Nephron (organoid): ENCODE data around the gene PPP4R1.

ENCODE experiments used
- H3K27ac Mint-ChIP-seq, 3 experiments: 2 replicates each; pipeline ENCODE4 v1.8.0; 2020; ENCODE audit warnings: mixed read lengths in 3 of 3, mild to moderate bottlenecking in 2 of 3, moderate library complexity in 1 of 3
- H3K27me3 Mint-ChIP-seq: 2 replicates; pipeline ENCODE4 v1.8.0; 2021; ENCODE audit warnings: low read depth, mild to moderate bottlenecking, moderate library complexity, mixed read lengths
- H3K36me3 Mint-ChIP-seq: 2 replicates; pipeline ENCODE4 v1.8.0; 2020; ENCODE audit warnings: low read depth, mixed read lengths
- H3K4me1 Mint-ChIP-seq: 2 replicates; pipeline ENCODE4 v1.8.0; 2020; ENCODE audit warnings: mixed read lengths
- H3K4me3 Mint-ChIP-seq, 3 experiments: 2 replicates each; pipeline ENCODE4 v1.8.0; 2020; ENCODE audit warnings: mild to moderate bottlenecking in 3 of 3, mixed read lengths in 3 of 3, moderate library complexity in 2 of 3
- H3K9me3 Mint-ChIP-seq: 2 replicates; pipeline ENCODE4 v1.8.0; 2020; ENCODE audit warnings: mixed read lengths
- CTCF ChIP-seq, 3 experiments: fragments of 200-600 bp; sonication (generic); IDR thresholded peaks; one replicate each; pipeline ENCODE4 v1.5.0; 2021; ENCODE audit warnings: antibody characterized with exemption in 3 of 3; ENCODE audit not compliant: unreplicated experiment in 3 of 3

Gene PPP4R1

GRCh38 chr18:9534844-9535243, 79.5 kb downstream of the PPP4R1 start:
- no peaks in the 10 kb centered on the region for H3K9me3 Mint-ChIP-seq
- H3K36me3 Mint-ChIP-seq = peaks cover 44% of the 10 kb centered on the region
- H3K4me1 Mint-ChIP-seq = peaks cover 6% of the 10 kb centered on the region
- H3K27ac Mint-ChIP-seq = peak overlapping the region in 1 of 3 experiments; percentile 90
- H3K27me3 Mint-ChIP-seq = no peaks in the 10 kb centered on the region
- no peak for TF ChIP-seq CTCF (IDR thresholded peaks at IDR 0.05; ENCODE audit: unreplicated experiment in 3 of 3)
- H3K4me3 Mint-ChIP-seq = no peak overlapping the region

- H3K27me3 Mint-ChIP-seq = no peaks in the 10 kb centered on the region
- H3K36me3 Mint-ChIP-seq = peaks cover 69% of the 10 kb centered on the region
- H3K9me3 Mint-ChIP-seq = peaks cover 7% of the 10 kb centered on the region
- no peak for TF ChIP-seq CTCF (IDR thresholded peaks at IDR 0.05; ENCODE audit: unreplicated experiment in 3 of 3)
- no peak overlapping the region for H3K4me3 Mint-ChIP-seq
- no peak overlapping the region for H3K27ac Mint-ChIP-seq
- peaks cover 6% of the 10 kb centered on the region for H3K4me1 Mint-ChIP-seq
These were observed 82.5 kb downstream of the PPP4R1 start for GRCh38 chr18:9531791-9532410.

- Mint-ChIP-seq H3K9me3 (peaks cover 7% of the 10 kb centered on the region), H3K27ac (no peak overlapping the region), H3K4me1 (peaks cover 4% of the 10 kb centered on the region), H3K4me3 (no peak overlapping the region), H3K27me3 (no peaks in the 10 kb centered on the region), H3K36me3 (peaks cover 68% of the 10 kb centered on the region)
- TF ChIP-seq CTCF (IDR thresholded peaks at IDR 0.05; ENCODE audit: unreplicated experiment in 3 of 3) = no peak
These were observed 83.9 kb downstream of the PPP4R1 start for GRCh38 chr18:9530226-9531009.

- Mint-ChIP-seq H3K27ac (no peak overlapping the region), H3K27me3 (no peaks in the 10 kb centered on the region), H3K4me1 (no peaks in the 10 kb centered on the region), H3K36me3 (peaks cover 79% of the 10 kb centered on the region), H3K4me3 (no peak overlapping the region), H3K9me3 (peaks cover 7% of the 10 kb centered on the region)
- TF ChIP-seq CTCF (IDR thresholded peaks at IDR 0.05; ENCODE audit: unreplicated experiment in 3 of 3) = no peak
These were observed 87.9 kb downstream of the PPP4R1 start for GRCh38 chr18:9526458-9526857.

GRCh38 chr18:9522952-9523351, 91.4 kb downstream of the PPP4R1 start:
- H3K9me3 Mint-ChIP-seq = peaks cover 7% of the 10 kb centered on the region
- no peaks in the 10 kb centered on the region for H3K27me3 Mint-ChIP-seq
- TF ChIP-seq CTCF (IDR thresholded peaks at IDR 0.05; ENCODE audit: unreplicated experiment in 3 of 3) = no peak
- no peaks in the 10 kb centered on the region for H3K4me1 Mint-ChIP-seq
- peaks cover 54% of the 10 kb centered on the region for H3K36me3 Mint-ChIP-seq
- no peak overlapping the region for H3K4me3 Mint-ChIP-seq
- H3K27ac Mint-ChIP-seq = no peak overlapping the region
